HCT116 (cell line): Measurements from ENCODE around the gene KRT74. TPM values are rescaled to one million over a fixed set of nuclear protein-coding genes. Genes with fewer than 3 reads are reported as not detected.

ENCODE experiments used
- ATAC-seq: fragments of 200-7000 bp; cut with Tn5 transposase; 2 replicates; pipeline ENCODE4 v1.9.1; 2020; ENCODE audit warnings: mild to moderate bottlenecking, moderate library complexity
- BruUV-seq: library from RNA; stranded (reverse); fragments of 400-500 nt; replicated peaks from 2 replicates; lab custom pipeline; 2021; lab: Mats Ljungman, UMichigan
- CTCF ChIA-PET: fragments of 300-600 bp; sonication (Branson Sonifier 250); formaldehyde crosslinking; loops from one replicate; lab custom pipeline; 2021; ENCODE audit warnings: antibody characterized with exemption; lab: Charles Lee
- POLR2A ChIA-PET: fragments of 300-600, 350-600 bp; sonication (Branson Sonifier 250); formaldehyde crosslinking; loops from one replicate; lab custom pipeline; 2021; ENCODE audit warnings: antibody characterized with exemption; lab: Charles Lee
- RAD21 ChIA-PET, 2 experiments: fragments of 300-600 bp; sonication (Branson Sonifier 250); formaldehyde crosslinking; loops; one replicate each; lab custom pipeline; 2023; ENCODE audit warnings: low total read pairs in 2 of 2; ENCODE audit not compliant: uncharacterized antibody in 2 of 2, unreplicated experiment in 2 of 2, low non-redundant PET in 1 of 2; lab: Charles Lee
- DNase-seq: peaks from one replicate; pipeline ENCODE4 v3.0.0-alpha.2; 2010; ENCODE audit warnings: low read depth, low spot score
- H2AFZ ChIP-seq: fragments of 200-600 bp; shearing (Covaris generic), sonication (generic); 2 replicates; pipeline ENCODE4 v1.6.1; 2017; ENCODE audit warnings: low read depth, mixed run types, mixed read lengths, antibody characterized with exemption, low read length; ENCODE audit not compliant: poor library complexity, severe bottlenecking
- H3K27ac ChIP-seq: 2 replicates; pipeline ENCODE4 v1.5.1; 2012; ENCODE audit warnings: low read depth, low read length
- H3K27me3 ChIP-seq: fragments of 200-600 bp; sonication (generic); 2 replicates; pipeline ENCODE4 v1.6.1; 2016; ENCODE audit warnings: mixed run types, low read length, mixed read lengths; ENCODE audit not compliant: insufficient read depth
- H3K36me3 ChIP-seq, 2 experiments: fragments of 200-500 bp in 1 of 2; fragments of 200-600 bp in 1 of 2; sonication (Bioruptor generic) in 1 of 2; sonication (generic) in 1 of 2; 2 replicates each; pipeline versions ENCODE4 v1.5.1 to v1.6.1; 2014 to 2016; ENCODE audit warnings: low read length in 2 of 2, inconsistent platforms in 1 of 2, mixed read lengths in 1 of 2, mixed run types in 1 of 2; ENCODE audit not compliant: insufficient read depth in 2 of 2, control insufficient read depth in 1 of 2
- H3K4me1 ChIP-seq, 2 experiments: fragments of 200-600 bp in 1 of 2; sonication (generic) in 1 of 2; 2 replicates each; pipeline versions ENCODE4 v1.5.1 to v1.6.1; 2012 to 2017; ENCODE audit warnings: low read length in 2 of 2, inconsistent platforms in 1 of 2, mild to moderate bottlenecking in 1 of 2, mixed read lengths in 1 of 2, mixed run types in 1 of 2, moderate library complexity in 1 of 2; ENCODE audit not compliant: insufficient read depth in 2 of 2, control insufficient read depth in 1 of 2
- H3K4me2 ChIP-seq: fragments of 200-600 bp; sonication (generic); 2 replicates; pipeline ENCODE4 v1.6.1; 2017; ENCODE audit warnings: mixed run types, low read length, mixed read lengths
- H3K4me3 ChIP-seq, 2 experiments: fragments of 200-600 bp in 1 of 2; sonication (generic) in 1 of 2; replicated peaks in 1 of 2; 2 replicates each; pipeline ENCODE4 v1.5.1; 2011 to 2016; ENCODE audit warnings: low read length in 2 of 2, control low read depth in 1 of 2, low read depth in 1 of 2, mild to moderate bottlenecking in 1 of 2, mixed read lengths in 1 of 2, mixed run types in 1 of 2
- H3K79me2 ChIP-seq: fragments of 200-600 bp; sonication (generic); 2 replicates; pipeline ENCODE4 v1.6.1; 2017; ENCODE audit warnings: mild to moderate bottlenecking, mixed run types, low read length, moderate library complexity, mixed read lengths; ENCODE audit not compliant: insufficient read depth
- H3K9ac ChIP-seq: fragments of 200-600 bp; sonication (generic); 2 replicates; pipeline ENCODE4 v1.6.1; 2016; ENCODE audit warnings: low read length, mixed read lengths
- H3K9me2 ChIP-seq: fragments of 200-600 bp; sonication (generic), shearing (Covaris generic); 2 replicates; pipeline ENCODE4 v1.6.1; 2017; ENCODE audit warnings: mixed run types, mild to moderate bottlenecking, moderate library complexity; ENCODE audit not compliant: insufficient read depth
- H3K9me3 ChIP-seq, 2 experiments: fragments of 200-500 bp in 1 of 2; fragments of 200-600 bp in 1 of 2; sonication (Bioruptor generic) in 1 of 2; sonication (generic) in 1 of 2; 2 replicates each; pipeline ENCODE4 v1.6.1; 2014 to 2017; ENCODE audit warnings: low read length in 2 of 2, mixed read lengths in 2 of 2, inconsistent platforms in 1 of 2, low read depth in 1 of 2, mild to moderate bottlenecking in 1 of 2, mixed run types in 1 of 2, moderate library complexity in 1 of 2; ENCODE audit not compliant: control insufficient read depth in 1 of 2, insufficient read depth in 1 of 2
- H4K20me1 ChIP-seq: fragments of 200-600 bp; sonication (generic), shearing (Covaris generic); 2 replicates; pipeline ENCODE4 v1.6.1; 2017; ENCODE audit warnings: mixed run types, mild to moderate bottlenecking, moderate library complexity; ENCODE audit not compliant: insufficient read depth
- CBX3 ChIP-seq: IDR thresholded peaks from 2 replicates; pipeline ENCODE4 v1.6.1; 2012; ENCODE audit warnings: low read depth
- CEBPB ChIP-seq: IDR thresholded peaks from 2 replicates; pipeline ENCODE4 v1.6.1; 2012; ENCODE audit warnings: low read depth
- CTCF ChIP-seq, 3 experiments: fragments of 200-600 bp in 1 of 3; sonication (generic) in 1 of 3; IDR thresholded peaks in 2 of 3; conservative IDR thresholded peaks in 1 of 3; 2 replicates each; pipeline ENCODE4 v1.5.1; 2012 to 2017; ENCODE audit warnings: low read depth in 2 of 3, low read length in 2 of 3, antibody characterized with exemption in 1 of 3, borderline replicate concordance in 1 of 3, control low read depth in 1 of 3, mild to moderate bottlenecking in 1 of 3, mixed read lengths in 1 of 3, mixed run types in 1 of 3, moderate library complexity in 1 of 3; ENCODE audit not compliant: insufficient read depth in 1 of 3
- JUND ChIP-seq: IDR thresholded peaks from 2 replicates; pipeline ENCODE4 v1.6.1; 2012
- POLR2AphosphoS5 ChIP-seq: IDR thresholded peaks from 2 replicates; pipeline ENCODE4 v1.6.1; 2011; ENCODE audit warnings: mild to moderate bottlenecking, low read depth, low read length, moderate library complexity
- RAD21 ChIP-seq: IDR thresholded peaks from 2 replicates; pipeline ENCODE4 v1.6.1; 2012; ENCODE audit warnings: low read depth, mild to moderate bottlenecking
- REST ChIP-seq: IDR thresholded peaks from 2 replicates; pipeline ENCODE4 v1.6.1; 2012; ENCODE audit warnings: low read depth
- YY1 ChIP-seq: IDR thresholded peaks from 2 replicates; pipeline ENCODE4 v1.6.1; 2011; ENCODE audit warnings: low read length, low read depth, moderate library complexity, mild to moderate bottlenecking; ENCODE audit not compliant: insufficient replicate concordance; ENCODE audit errors: extremely low read depth
- ZFX ChIP-seq: fragments of 450-650 bp; IDR thresholded peaks from 2 replicates; pipeline ENCODE4 v1.6.1; 2017
- intact Hi-C: fragments of 100-400 bp; cut with micrococcal nuclease; formaldehyde crosslinking; loops from 2 replicates; pipeline ENCODE4 v1.10.0; 2022
- total RNA-seq: library from RNA; stranded (reverse); gene quantifications from one replicate; pipeline ENCODE4 v1.2.1, GENCODE V29; 2021; ENCODE audit not compliant: unreplicated experiment
- TF ChIP-seq, protein P1 (sequence below): IDR thresholded peaks from 2 replicates; pipeline ENCODE4 v1.6.1; 2012

KRT74 gene
- total RNA-seq, 1 experiment from 2014 or later: not detected

DNA sequence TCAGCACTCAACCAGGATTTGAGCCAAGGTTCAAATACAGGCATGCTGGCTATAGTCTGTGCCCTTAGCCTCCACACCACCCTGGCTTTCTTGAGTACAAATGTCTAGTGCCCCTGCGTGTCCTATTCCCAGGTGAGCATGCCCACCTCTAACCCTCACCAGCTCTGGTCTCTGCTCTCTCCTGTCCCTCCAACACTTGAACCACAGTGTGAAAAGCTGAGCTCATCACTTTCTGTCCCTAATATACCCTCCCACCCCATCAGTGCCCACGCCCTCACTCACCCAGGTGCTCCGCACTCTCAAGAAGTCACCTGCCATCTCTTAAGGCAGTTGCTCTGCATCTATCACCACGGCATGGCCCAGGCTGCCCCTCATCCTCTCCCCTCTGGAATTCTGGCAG, 13.7 kb downstream of the KRT74 start:
- ChIA-PET CTCF (no interaction called here), POLR2A (no interaction called here), RAD21 (no interaction called here)
- no peak for ATAC-seq
- H3K4me1 ChIP-seq: no peaks in the 10 kb centered on the region
- H4K20me1 ChIP-seq: no peaks in the 10 kb centered on the region
- H3K9me3 ChIP-seq: no peaks in the 10 kb centered on the region
- H3K4me2 ChIP-seq: no peak overlapping the region
- H3K36me3 ChIP-seq: no peaks in the 10 kb centered on the region
- intact Hi-C loops: loop anchor here (5.0 kb wide), 1 partner anchor 163 kb away; no protein-coding TSS in a partner anchor
- no peak overlapping the region for H3K9ac ChIP-seq
- no peak overlapping the region for H3K27ac ChIP-seq
- DNase-seq: no peak
- no peak overlapping the region for H3K4me3 ChIP-seq
- H3K27me3 ChIP-seq: no peaks in the 10 kb centered on the region
- no TSS peak for BruUV-seq
- no peaks in the 10 kb centered on the region for H3K79me2 ChIP-seq
- no peaks in the 10 kb centered on the region for H3K9me2 ChIP-seq
- TF ChIP-seq YY1 (no peak), JUND (no peak), ZFX (no peak), REST (no peak), RAD21 (no peak)
- no peak overlapping the region for H2AFZ ChIP-seq

- intact Hi-C loops: no loop called here
- POLR2A ChIA-PET: no interaction called here
- no peaks in the 10 kb centered on the region for H3K36me3 ChIP-seq
- no peaks in the 10 kb centered on the region for H3K9me2 ChIP-seq
- no TSS peak for BruUV-seq
- H3K79me2 ChIP-seq: no peaks in the 10 kb centered on the region
- no peak overlapping the region for H3K9ac ChIP-seq
- H4K20me1 ChIP-seq: no peaks in the 10 kb centered on the region
- DNase-seq (no peak), ATAC-seq (no peak)
- no peaks in the 10 kb centered on the region for H3K4me1 ChIP-seq
- H3K27ac ChIP-seq: no peak overlapping the region
- no peak overlapping the region for H3K4me2 ChIP-seq
- RAD21 ChIA-PET: no interaction called here
- H2AFZ ChIP-seq: no peak overlapping the region
- CTCF ChIA-PET: no interaction called here
- no peaks in the 10 kb centered on the region for H3K27me3 ChIP-seq
- no peak overlapping the region for H3K4me3 ChIP-seq
- H3K9me3 ChIP-seq: no peaks in the 10 kb centered on the region
- no peak for TF ChIP-seq CEBPB
- TF ChIP-seq CBX3: no peak
- no peak for TF ChIP-seq CTCF (IDR thresholded peaks at IDR 0.05 in 2 of 3, conservative IDR thresholded peaks at IDR 0.05 in 1 of 3; ENCODE audit: borderline replicate concordance in 1 of 3, insufficient read depth in 1 of 3, low read depth in 2 of 3, low read length in 2 of 3)
- no peak for TF ChIP-seq REST
- TF ChIP-seq, protein P1, sequence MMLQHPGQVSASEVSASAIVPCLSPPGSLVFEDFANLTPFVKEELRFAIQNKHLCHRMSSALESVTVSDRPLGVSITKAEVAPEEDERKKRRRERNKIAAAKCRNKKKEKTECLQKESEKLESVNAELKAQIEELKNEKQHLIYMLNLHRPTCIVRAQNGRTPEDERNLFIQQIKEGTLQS: no peak
- no peak for TF ChIP-seq POLR2AphosphoS5
Observed at GRCh38 chr12:52558781-52559445, 14.7 kb downstream of the KRT74 start.
